Measurements from ENCODE around the gene DOCK2. TPM values are rescaled to one million over a fixed set of nuclear protein-coding genes. Genes with fewer than 3 reads are reported as not detected.

DOCK2 gene
- polyA plus RNA-seq, 3 donors, result 57.5 to 178 (median 115) TPM

DNA sequence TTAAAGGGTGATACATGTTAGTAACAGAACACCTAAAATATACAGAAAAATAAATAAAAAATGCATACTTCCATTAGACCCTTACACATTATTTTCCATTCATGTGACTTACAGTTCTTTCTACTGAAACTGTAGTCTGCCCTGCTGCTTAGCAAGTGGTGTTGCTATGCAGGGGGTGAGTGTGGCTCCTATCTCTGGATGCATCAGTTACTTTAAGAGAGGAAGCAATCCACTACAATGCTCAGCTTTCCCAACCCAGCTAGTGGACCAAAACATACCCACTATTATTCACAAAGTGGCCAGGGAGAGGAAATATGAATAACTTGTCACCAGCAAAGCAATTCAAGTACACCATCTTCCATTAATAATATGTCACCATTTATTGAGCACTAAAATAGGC lies 121.8 kb downstream of the DOCK2 start:
- Histone ChIP-seq H3K27me3 (ENCODE audit: control insufficient read depth in 2 of 2, insufficient read depth in 2 of 2, low read length in 2 of 2) (no peaks in the 10 kb centered on the region), H2AFZ (ENCODE audit: insufficient read depth, low read depth, low read length, poor library complexity, severe bottlenecking) (no peak overlapping the region), H4K20me1 (ENCODE audit: insufficient read depth, low read length) (peaks cover 96% of the 10 kb centered on the region), H3K27ac (ENCODE audit: low read depth in 1 of 2, low read length in 2 of 2) (no peak overlapping the region), H3K4me3 (replicated peaks in 1 of 3; ENCODE audit: low read depth in 2 of 3, low read length in 3 of 3) (no peak overlapping the region), H3K4me1 (ENCODE audit: control insufficient read depth in 1 of 2, insufficient read depth in 2 of 2, low read length in 2 of 2) (peaks cover 4 to 5% of the 10 kb centered on the region in 2 donors), H3K9ac (ENCODE audit: insufficient read depth, low read length, poor library complexity, severe bottlenecking) (no peak overlapping the region), H3K4me2 (replicated peaks; ENCODE audit: extremely low read depth, low read length, poor library complexity, severe bottlenecking) (no peak overlapping the region), H3K9me3 (replicated peaks in 1 of 2; ENCODE audit: control insufficient read depth in 1 of 2, insufficient read depth in 1 of 2, low read length in 2 of 2) (no peaks in the 10 kb centered on the region), H3K79me2 (ENCODE audit: insufficient read depth, low read length) (peaks cover 4% of the 10 kb centered on the region), H3K36me3 (replicated peaks in 1 of 2; ENCODE audit: control insufficient read depth in 1 of 2, insufficient read depth in 2 of 2, low read length in 2 of 2) (peaks cover 87 to 99% of the 10 kb centered on the region in 2 donors)
- H3K4me3 Mint-ChIP-seq, result no peak overlapping the region
- DNase-seq, result no peak
- intact Hi-C loops (cut with micrococcal nuclease), result no loop called here
- peaks cover 65 to 86% of the 10 kb centered on the region in 2 donors for H3K36me3 Mint-ChIP-seq
- H3K27ac Mint-ChIP-seq, result peak overlapping the region in 1 of 7 donors; percentile 18
- H3K4me1 Mint-ChIP-seq, result peaks cover 4% of the 10 kb centered on the region
- no peaks in the 10 kb centered on the region for H3K27me3 Mint-ChIP-seq (ENCODE audit: low read depth in 3 of 3)
- H3K9me3 Mint-ChIP-seq, result no peaks in the 10 kb centered on the region
- TF ChIP-seq CTCF (IDR thresholded peaks at IDR 0.05), result no peak

DNA sequence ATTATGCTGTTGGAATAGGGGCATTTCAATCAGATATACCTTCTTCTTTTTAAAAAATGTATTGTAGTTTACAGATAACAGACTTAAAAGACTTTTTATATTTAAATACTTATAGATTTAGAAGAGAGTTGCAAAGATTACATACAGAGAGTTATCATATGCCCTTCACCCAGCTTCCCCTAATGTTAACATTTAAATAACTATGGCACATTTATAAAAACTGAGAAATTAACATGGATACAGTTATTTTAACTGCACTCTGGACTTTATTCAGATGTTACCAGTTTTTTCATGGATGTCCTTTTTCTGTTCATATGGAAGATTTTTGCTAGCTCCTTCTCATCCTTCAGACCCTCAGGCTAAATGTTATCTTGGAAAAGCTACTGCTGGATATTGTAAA lies 123.2 kb downstream of the DOCK2 start:
- Mint-ChIP-seq H3K9me3 (no peaks in the 10 kb centered on the region), H3K4me1 (no peaks in the 10 kb centered on the region), H3K36me3 (peaks cover 78 to 92% of the 10 kb centered on the region in 2 donors), H3K27me3 (ENCODE audit: low read depth in 3 of 3) (no peaks in the 10 kb centered on the region), H3K27ac (peak overlapping the region in 1 of 7 donors; percentile 68), H3K4me3 (no peak overlapping the region)
- no peak overlapping the region for H3K9ac ChIP-seq (ENCODE audit: insufficient read depth, low read length, poor library complexity, severe bottlenecking)
- intact Hi-C loops (cut with micrococcal nuclease), result no loop called here
- H3K9me3 ChIP-seq (replicated peaks in 1 of 2; ENCODE audit: control insufficient read depth in 1 of 2, insufficient read depth in 1 of 2, low read length in 2 of 2), result no peaks in the 10 kb centered on the region
- H3K27ac ChIP-seq (ENCODE audit: low read depth in 1 of 2, low read length in 2 of 2), result no peak overlapping the region
- H3K4me1 ChIP-seq (ENCODE audit: control insufficient read depth in 1 of 2, insufficient read depth in 2 of 2, low read length in 2 of 2), result no peaks in the 10 kb centered on the region
- H3K27me3 ChIP-seq (ENCODE audit: control insufficient read depth in 2 of 2, insufficient read depth in 2 of 2, low read length in 2 of 2), result no peaks in the 10 kb centered on the region
- H3K4me2 ChIP-seq (replicated peaks; ENCODE audit: extremely low read depth, low read length, poor library complexity, severe bottlenecking), result no peak overlapping the region
- no peak for TF ChIP-seq CTCF (IDR thresholded peaks at IDR 0.05)
- no peak overlapping the region for H2AFZ ChIP-seq (ENCODE audit: insufficient read depth, low read depth, low read length, poor library complexity, severe bottlenecking)
- H3K79me2 ChIP-seq (ENCODE audit: insufficient read depth, low read length), result no peaks in the 10 kb centered on the region
- no peak overlapping the region for H3K4me3 ChIP-seq (replicated peaks in 1 of 3; ENCODE audit: low read depth in 2 of 3, low read length in 3 of 3)
- H3K36me3 ChIP-seq (replicated peaks in 1 of 2; ENCODE audit: control insufficient read depth in 1 of 2, insufficient read depth in 2 of 2, low read length in 2 of 2), result peaks cover 93 to 99% of the 10 kb centered on the region in 2 donors
- no peak for DNase-seq
- peaks cover 97% of the 10 kb centered on the region for H4K20me1 ChIP-seq (ENCODE audit: insufficient read depth, low read length)

All from CD14-positive monocyte (primary cell).